ENCODE data around the gene RYR2. TPM values are rescaled to one million over a fixed set of nuclear protein-coding genes. Genes with fewer than 3 reads are reported as not detected.
A peak's percentile ranks its signal among the peaks of the same experiment; 100 is the strongest.
"Not testable (repeated sequence)": the region's sequence is repeated elsewhere in the genome, so short reads cannot be mapped to it uniquely, and the experiment has no call there.

RYR2 gene
- total RNA-seq, 4 donors from 2014 or later = 0.88 to 8.4 (median 5.5) TPM

DNA sequence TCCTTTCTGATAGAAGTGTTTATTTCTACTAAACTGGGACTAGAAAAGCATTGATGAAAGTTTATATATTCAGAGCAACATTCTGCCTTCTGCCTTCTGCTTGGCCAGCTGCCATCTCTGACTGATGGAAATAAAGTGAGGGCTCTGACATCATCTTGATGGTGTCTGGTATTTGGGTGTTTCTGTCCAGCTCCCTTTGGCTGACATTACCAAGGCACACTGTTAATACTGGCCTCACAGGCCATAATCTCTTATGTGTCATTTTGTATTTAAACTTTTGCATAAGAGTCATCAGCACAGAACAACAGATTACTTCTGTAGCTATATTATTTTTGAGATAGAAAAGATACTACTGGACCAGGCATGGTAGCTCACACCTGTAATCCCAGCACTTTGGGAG lies 216.9 kb downstream of the RYR2 start:
- intact Hi-C loops (cut with DNase I; ENCODE audit: low total_unique reads) = no loop called here
- no peak overlapping the region for H3K4me3 ChIP-seq
- no peak overlapping the region for H3K27ac ChIP-seq
- H3K9me3 ChIP-seq = no peaks in the 10 kb centered on the region
- no peak for TF ChIP-seq POLR2A (IDR thresholded peaks at IDR 0.05)
- TF ChIP-seq, protein P1, sequence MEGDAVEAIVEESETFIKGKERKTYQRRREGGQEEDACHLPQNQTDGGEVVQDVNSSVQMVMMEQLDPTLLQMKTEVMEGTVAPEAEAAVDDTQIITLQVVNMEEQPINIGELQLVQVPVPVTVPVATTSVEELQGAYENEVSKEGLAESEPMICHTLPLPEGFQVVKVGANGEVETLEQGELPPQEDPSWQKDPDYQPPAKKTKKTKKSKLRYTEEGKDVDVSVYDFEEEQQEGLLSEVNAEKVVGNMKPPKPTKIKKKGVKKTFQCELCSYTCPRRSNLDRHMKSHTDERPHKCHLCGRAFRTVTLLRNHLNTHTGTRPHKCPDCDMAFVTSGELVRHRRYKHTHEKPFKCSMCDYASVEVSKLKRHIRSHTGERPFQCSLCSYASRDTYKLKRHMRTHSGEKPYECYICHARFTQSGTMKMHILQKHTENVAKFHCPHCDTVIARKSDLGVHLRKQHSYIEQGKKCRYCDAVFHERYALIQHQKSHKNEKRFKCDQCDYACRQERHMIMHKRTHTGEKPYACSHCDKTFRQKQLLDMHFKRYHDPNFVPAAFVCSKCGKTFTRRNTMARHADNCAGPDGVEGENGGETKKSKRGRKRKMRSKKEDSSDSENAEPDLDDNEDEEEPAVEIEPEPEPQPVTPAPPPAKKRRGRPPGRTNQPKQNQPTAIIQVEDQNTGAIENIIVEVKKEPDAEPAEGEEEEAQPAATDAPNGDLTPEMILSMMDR (IDR thresholded peaks at IDR 0.05) = no peak
- H3K4me1 ChIP-seq = no peaks in the 10 kb centered on the region
- no peaks in the 10 kb centered on the region for H3K27me3 ChIP-seq
- DNase-seq = peak; percentile 24 to 32
- H3K36me3 ChIP-seq = no peaks in the 10 kb centered on the region

DNA sequence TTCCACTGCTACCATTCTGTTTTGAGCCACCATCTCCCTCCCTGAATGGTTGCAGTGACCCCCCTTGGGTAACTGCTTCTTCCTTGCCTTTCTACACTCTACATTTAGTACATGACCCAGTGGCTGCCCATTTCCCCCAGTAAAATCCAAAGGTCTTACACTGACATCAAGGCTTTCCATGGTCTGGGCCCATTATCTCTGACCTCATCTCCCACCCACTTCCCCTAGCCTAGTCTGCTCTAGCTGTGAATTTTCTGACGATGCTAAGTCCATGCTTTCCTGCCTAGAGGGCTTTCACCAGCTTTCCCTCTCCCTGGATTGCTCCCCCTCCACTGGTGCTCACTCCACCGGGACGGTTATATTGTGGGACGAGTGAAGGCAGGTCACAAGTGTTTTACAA lies 219.2 kb downstream of the RYR2 start:
- no peak for DNase-seq
- no peak overlapping the region for H3K27ac ChIP-seq
- TF ChIP-seq, protein P1 (IDR thresholded peaks at IDR 0.05) = no peak
- no peak for TF ChIP-seq POLR2A (IDR thresholded peaks at IDR 0.05)
- intact Hi-C loops (cut with DNase I; ENCODE audit: low total_unique reads) = no loop called here
- no peaks in the 10 kb centered on the region for H3K36me3 ChIP-seq
- no peaks in the 10 kb centered on the region for H3K27me3 ChIP-seq
- no peaks in the 10 kb centered on the region for H3K4me1 ChIP-seq
- H3K9me3 ChIP-seq = no peaks in the 10 kb centered on the region
- H3K4me3 ChIP-seq = no peak overlapping the region

DNA sequence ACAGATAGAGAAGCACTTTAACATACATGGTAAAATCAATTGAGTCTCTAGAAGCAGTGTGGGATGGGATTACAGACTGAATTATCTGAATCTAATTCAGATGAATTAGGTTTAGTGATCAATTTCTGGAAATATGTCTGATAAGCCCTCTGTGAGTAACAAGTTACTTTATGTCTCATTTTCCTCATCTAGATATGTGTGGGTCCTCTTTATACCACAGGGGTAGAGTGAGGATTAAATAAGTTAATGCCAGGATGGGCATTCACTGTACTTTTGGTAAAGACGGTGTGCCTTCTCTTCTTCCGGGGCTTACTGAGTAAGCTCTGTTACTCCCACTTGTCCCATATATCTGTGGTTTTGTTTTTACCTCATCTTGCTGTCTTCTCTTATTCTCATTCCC lies 225.8 kb downstream of the RYR2 start:
- H3K27me3 ChIP-seq = no peaks in the 10 kb centered on the region
- H3K4me3 ChIP-seq = no peak overlapping the region
- no peak for DNase-seq
- intact Hi-C loops (cut with DNase I; ENCODE audit: low total_unique reads) = no loop called here
- no peak overlapping the region for H3K27ac ChIP-seq
- TF ChIP-seq, protein P1 (IDR thresholded peaks at IDR 0.05) = no peak
- TF ChIP-seq POLR2A (IDR thresholded peaks at IDR 0.05) = no peak
- no peaks in the 10 kb centered on the region for H3K9me3 ChIP-seq
- no peaks in the 10 kb centered on the region for H3K36me3 ChIP-seq
- no peaks in the 10 kb centered on the region for H3K4me1 ChIP-seq

DNA sequence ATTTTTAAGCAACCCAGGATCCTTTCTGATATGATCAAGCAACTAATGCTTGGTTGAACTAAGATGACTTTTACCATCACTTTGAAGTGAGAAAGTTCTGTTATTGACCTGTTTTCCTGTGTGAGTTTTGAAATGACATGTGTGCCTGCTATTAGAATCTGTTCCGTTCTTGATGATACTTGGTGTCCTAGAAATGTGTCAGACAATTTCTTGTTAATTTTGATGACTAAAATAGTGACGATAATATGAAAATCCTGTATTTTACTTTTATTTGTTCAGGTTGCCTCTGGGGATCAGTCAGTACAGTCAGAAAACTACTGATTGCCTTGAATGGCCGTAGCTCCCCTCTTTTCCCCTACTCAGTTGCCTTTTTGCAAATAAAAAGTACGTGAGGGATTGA lies 228.0 kb downstream of the RYR2 start:
- intact Hi-C loops (cut with DNase I; ENCODE audit: low total_unique reads) = no loop called here
- TF ChIP-seq, protein P1 (IDR thresholded peaks at IDR 0.05) = no peak
- no peak for TF ChIP-seq POLR2A (IDR thresholded peaks at IDR 0.05)

DNA sequence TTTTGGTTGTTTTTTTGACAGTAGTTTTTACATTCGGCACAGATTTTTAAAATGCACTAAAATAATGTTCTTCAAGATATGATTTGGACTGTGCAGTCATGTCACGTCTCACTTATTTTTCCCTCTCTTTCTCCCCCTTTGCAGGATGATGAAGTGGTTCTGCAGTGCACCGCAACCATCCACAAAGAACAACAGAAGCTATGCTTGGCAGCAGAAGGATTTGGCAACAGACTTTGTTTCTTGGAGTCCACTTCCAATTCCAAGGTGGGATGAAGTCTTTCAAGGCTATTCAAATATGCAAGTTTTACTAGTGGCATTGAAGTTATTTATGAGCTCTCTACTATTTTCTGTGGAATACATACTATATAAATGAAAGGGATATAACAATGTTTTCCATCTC lies 228.4 kb downstream of the RYR2 start:
- no peak overlapping the region for H3K27ac ChIP-seq
- no peaks in the 10 kb centered on the region for H3K27me3 ChIP-seq
- TF ChIP-seq, protein P1 (IDR thresholded peaks at IDR 0.05) = no peak
- TF ChIP-seq POLR2A (IDR thresholded peaks at IDR 0.05) = no peak
- H3K9me3 ChIP-seq = no peaks in the 10 kb centered on the region
- no peak for DNase-seq
- intact Hi-C loops (cut with DNase I; ENCODE audit: low total_unique reads) = no loop called here
- no peak overlapping the region for H3K4me3 ChIP-seq
- H3K36me3 ChIP-seq = no peaks in the 10 kb centered on the region
- H3K4me1 ChIP-seq = no peaks in the 10 kb centered on the region

More for the DNA sequence above, 228.0 kb downstream of the RYR2 start:
- Histone ChIP-seq H3K36me3 (no peaks in the 10 kb centered on the region), H3K9me3 (no peaks in the 10 kb centered on the region), H3K27ac (no peak overlapping the region), H3K4me1 (no peaks in the 10 kb centered on the region), H3K27me3 (no peaks in the 10 kb centered on the region), H3K4me3 (no peak overlapping the region)
- no peak for DNase-seq

DNA sequence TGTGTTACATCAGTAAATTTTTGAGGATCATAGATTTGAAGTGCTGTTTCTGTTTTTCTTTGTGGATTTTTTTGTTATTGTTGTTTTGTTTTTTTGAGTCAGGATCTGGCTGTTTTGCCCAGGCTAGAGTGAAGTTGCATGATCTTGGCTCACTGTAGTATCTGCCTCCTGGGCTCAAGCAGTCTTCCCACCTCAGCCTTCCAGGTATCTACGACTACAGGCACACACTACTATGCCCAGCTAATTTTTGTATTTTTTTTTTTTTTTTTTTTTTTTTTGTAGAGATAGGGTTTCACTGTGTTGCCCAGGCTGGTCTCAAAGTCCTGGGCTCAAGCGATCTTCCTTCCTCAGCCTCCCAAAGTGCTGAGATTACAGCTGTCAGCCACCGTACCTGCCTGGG lies 236.0 kb downstream of the RYR2 start:
- H3K36me3 ChIP-seq; intact Hi-C loops (cut with DNase I; ENCODE audit: low total_unique reads); H3K27me3 ChIP-seq; H3K27ac ChIP-seq; H3K4me1 ChIP-seq; H3K4me3 ChIP-seq; H3K9me3 ChIP-seq; DNase-seq: not testable (repeated sequence)
